Gastrocnemius medialis (tissue), 4 donors: ENCODE data around the gene MTCH2.

Experiments used
- POLR2A ChIP-seq, 2 donors: fragments of 450-650 bp; IDR thresholded peaks; one replicate each; pipeline ENCODE4 v1.6.1; 2017; ENCODE audit warnings: antibody characterized with exemption in 2 of 2, mild to moderate bottlenecking in 2 of 2, moderate library complexity in 2 of 2
- TF ChIP-seq, protein P1 (sequence below), 5 experiments: fragments of 450-650 bp in 3 of 5; fragments of 200-600 bp in 2 of 5; sonication (generic) in 2 of 5; IDR thresholded peaks in 4 of 5; conservative IDR thresholded peaks in 1 of 5; 1 replicate in 4 of 5; 2 replicates in 1 of 5; pipeline ENCODE4 v1.5.1; 2016 to 2019; ENCODE audit warnings: antibody characterized with exemption in 5 of 5, mild to moderate bottlenecking in 3 of 5, moderate library complexity in 3 of 5

DNA sequence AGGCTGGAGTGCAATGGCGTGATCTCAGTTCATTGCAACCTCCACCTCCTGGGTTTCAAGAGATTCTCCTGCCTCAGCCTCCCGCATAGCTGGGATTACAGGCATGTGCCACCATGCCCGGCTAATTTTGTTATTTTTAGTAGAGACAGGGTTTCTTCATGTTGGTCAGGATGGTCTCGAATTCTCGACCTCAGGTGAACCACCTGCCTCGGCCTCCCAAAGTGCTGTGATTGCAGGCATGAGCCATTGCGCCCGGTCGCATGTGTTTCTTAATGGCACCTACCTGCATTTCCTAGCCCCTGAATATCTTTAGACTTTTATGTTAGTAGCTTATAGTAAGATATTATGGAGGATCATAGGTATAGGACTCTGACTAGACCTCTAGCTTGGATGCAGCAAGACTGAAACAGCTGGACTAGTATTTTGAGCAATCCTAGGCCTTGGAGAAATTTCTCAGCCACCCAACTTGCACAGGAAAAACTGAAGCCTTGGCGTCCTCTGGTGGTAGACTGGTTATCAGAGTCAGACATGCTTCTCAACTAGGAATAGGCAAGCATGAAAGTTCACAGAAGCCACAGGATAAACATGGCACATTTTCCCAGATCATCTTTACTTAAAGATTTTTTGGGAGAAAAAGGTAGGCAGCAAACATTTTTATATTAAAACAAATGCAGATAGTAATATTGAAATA, 25.5 kb downstream of the MTCH2 start:
- TF ChIP-seq, protein P1, sequence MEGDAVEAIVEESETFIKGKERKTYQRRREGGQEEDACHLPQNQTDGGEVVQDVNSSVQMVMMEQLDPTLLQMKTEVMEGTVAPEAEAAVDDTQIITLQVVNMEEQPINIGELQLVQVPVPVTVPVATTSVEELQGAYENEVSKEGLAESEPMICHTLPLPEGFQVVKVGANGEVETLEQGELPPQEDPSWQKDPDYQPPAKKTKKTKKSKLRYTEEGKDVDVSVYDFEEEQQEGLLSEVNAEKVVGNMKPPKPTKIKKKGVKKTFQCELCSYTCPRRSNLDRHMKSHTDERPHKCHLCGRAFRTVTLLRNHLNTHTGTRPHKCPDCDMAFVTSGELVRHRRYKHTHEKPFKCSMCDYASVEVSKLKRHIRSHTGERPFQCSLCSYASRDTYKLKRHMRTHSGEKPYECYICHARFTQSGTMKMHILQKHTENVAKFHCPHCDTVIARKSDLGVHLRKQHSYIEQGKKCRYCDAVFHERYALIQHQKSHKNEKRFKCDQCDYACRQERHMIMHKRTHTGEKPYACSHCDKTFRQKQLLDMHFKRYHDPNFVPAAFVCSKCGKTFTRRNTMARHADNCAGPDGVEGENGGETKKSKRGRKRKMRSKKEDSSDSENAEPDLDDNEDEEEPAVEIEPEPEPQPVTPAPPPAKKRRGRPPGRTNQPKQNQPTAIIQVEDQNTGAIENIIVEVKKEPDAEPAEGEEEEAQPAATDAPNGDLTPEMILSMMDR (IDR thresholded peaks at IDR 0.05 in 4 of 5, conservative IDR thresholded peaks at IDR 0.05 in 1 of 5) = peak; percentile 13 to 47 (median 23)
- no peak for TF ChIP-seq POLR2A (IDR thresholded peaks at IDR 0.05)
